ENCODE measurements around the gene PISD. TPM values are rescaled to one million over a fixed set of nuclear protein-coding genes. Genes with fewer than 3 reads are reported as not detected.
A peak's percentile ranks its signal among the peaks of the same experiment; 100 is the strongest.

Gene PISD
- total RNA-seq, 1 donor from 2014 or later = 49.0 TPM

DNA sequence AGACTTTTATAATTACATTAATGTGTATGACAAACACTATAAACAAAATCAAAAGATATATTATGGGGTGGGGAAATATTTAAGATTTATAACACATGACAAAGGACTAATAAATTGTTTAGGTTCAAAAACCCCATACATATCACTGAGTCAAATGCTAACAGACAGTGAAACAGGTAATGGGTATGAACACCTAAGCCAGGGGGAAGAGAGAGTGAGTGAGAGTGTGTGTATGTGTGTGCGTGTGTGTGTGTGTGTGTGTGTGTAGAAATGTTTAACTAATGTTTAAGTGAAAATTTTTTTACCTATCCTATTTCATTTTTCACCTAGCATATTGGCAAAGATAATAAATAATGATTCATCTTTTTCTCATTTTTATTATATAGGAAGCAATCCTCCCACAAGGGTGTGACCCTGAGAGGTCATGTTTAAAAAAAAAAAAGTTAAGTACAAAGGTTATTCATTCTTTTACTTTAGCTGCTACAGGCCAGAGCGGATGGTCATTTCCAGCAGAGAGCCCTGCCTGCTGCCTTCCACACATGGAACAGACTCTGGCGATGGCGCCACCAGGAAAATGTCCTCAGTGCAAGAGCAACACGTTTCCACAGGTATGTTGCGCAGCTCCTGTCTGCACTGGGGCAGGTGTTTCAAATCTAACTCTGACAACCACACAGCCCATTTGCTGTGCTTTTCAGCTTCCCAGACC, 72.9 kb downstream of the PISD start:
- intact Hi-C loops (cut with DNase I) = loop anchor here (2.0 kb wide), 1 partner anchor 16 kb away; no protein-coding TSS in a partner anchor
- DNase-seq (ENCODE audit: low spot score) (no peak), ATAC-seq (no peak)

- intact Hi-C loops (cut with DNase I) = no loop called here
- ATAC-seq = no peak
- DNase-seq (ENCODE audit: low spot score) = no peak
These were observed 75.7 kb downstream of the PISD start for GRCh38 chr22:31586137-31586920.

DNA sequence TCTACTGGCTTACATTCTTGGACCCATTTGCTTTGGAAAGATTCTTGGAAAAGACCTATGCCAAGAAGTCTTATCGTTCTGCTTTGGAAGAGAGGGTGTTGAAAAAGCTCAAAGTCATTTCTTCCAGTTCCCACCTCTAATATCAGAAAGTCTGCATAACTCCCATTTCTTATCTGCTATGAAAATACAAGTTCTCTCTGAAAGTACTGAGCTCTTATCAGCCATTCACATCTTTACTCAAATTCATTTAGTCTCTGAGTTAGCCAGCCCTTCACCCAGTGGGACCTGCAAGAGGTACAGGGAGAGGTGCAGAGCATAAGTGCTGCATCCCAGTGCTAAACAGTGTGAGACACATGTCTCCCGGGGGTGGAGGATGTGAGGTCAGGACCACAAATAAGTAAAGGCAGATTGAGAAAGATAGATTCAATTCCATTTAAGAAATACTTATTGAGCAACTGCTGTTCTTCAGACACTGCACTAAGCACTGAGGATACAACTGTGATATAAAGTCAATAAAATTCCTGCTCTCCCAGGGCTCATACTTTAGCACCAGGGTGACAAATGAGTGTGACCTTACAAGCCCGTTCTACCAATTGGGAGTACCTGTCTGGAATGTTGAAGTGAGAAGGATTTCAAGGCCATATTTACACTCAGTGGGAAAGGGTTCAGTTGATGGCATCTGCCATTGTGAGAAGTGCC, 76.7 kb downstream of the PISD start:
- intact Hi-C loops (cut with DNase I) = no loop called here
- DNase-seq (ENCODE audit: low spot score) = no peak
- no peak for ATAC-seq

DNA sequence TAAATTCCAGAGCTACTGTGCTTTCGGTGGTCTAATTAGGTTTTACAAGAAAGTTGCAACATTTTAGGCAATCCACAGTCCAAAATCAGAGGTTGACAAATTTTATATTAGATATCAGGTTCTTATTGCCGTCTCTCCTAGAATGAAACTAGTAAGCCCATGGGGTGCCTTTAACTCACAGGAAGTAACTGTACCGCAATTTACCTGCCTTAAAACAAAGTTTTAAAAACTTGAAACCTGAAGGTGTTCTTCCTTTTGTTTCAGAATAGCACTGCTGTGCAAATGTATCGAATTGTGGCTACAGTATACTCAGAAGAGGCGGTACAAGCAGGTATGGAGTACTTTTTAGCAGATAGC, 77.2 kb downstream of the PISD start:
- ATAC-seq (no peak), DNase-seq (ENCODE audit: low spot score) (no peak)
- intact Hi-C loops (cut with DNase I) = no loop called here

DNA sequence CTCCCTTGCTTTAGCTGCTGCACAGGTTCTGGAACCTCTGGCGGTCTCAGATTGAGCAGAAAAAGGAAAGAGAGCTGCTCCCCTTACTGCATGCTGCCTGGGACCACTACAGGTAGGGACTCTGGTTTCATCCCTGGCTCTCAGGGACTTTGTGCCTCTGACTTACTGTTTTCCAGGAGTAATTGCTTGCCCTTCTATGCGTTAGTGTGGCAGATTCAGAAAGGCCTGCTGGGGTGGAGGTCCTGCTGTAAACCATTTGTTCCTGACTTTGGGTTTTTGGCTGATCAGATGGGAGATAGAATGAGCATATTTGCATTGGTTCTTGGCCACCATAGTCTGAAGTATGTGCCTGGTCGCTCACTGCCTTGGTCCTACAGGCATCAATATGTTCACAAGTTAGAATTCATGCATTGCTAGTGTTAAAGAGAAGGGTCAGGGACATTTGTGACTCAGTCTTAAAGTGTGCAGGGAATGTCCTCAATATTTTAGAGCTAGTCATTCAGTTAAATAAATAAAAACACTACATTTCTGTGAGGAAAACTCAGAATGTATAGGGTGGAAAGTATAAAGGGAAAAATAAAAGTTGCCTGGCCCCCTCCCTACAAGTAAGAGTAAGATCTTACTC, 78.0 kb downstream of the PISD start:
- no peak for ATAC-seq
- DNase-seq (ENCODE audit: low spot score) = no peak
- intact Hi-C loops (cut with DNase I) = no loop called here

DNA sequence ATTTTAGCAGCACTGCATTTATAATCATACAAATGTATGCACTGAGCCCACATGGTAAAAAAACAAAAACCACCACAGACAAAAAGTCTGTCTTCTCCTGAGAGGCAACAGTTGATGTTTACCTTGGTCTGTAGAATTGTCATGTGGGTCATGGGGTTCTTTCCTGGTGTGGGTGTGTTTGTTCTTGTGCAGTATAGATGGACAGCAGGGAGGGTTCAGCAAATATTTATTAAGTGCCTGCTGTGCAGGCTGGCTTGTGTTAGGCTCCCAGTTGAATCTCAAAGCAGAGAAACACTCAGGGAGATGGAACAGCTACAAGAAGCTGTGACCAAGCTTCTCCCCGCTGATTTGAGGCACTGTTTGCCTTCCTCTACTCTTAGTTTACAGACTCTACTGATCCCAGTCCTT, 82.2 kb downstream of the PISD start:
- ATAC-seq (no peak), DNase-seq (ENCODE audit: low spot score) (no peak)
- intact Hi-C loops (cut with DNase I) = no loop called here

GRCh38 chr22:31578171-31578570, 83.8 kb downstream of the PISD start:
- no peak for DNase-seq (ENCODE audit: low spot score)
- no peak for ATAC-seq
- intact Hi-C loops (cut with DNase I) = no loop called here

- no peak for ATAC-seq
- no peak for DNase-seq (ENCODE audit: low spot score)
- intact Hi-C loops (cut with DNase I) = no loop called here
These were observed 84.3 kb downstream of the PISD start for GRCh38 chr22:31577711-31578110.

DNA sequence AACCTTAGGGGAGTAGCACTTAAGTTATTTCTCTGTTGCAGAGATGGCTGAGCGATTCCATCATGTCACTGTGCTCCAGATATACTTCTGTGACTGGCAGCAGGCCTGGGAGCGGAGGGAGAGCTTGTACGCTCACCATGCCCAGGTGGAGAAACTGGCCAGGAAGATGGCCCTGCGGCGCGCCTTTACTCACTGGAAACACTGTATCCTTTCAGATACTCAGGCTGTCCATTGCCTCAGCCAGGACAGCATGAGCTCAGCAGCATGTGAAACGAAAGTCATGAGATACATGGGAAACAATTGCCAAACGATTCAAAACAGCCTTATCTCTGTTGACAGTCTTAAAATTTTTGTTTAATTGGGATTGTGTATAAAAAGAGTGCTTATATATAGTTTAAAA, 86.8 kb downstream of the PISD start:
- DNase-seq (ENCODE audit: low spot score) (no peak), ATAC-seq (no peak)
- intact Hi-C loops (cut with DNase I) = no loop called here

GRCh38 chr22:31574055-31574670, 87.9 kb downstream of the PISD start:
- ATAC-seq (peak; percentile 32), DNase-seq (ENCODE audit: low spot score) (no peak)
- intact Hi-C loops (cut with DNase I) = no loop called here

DNA sequence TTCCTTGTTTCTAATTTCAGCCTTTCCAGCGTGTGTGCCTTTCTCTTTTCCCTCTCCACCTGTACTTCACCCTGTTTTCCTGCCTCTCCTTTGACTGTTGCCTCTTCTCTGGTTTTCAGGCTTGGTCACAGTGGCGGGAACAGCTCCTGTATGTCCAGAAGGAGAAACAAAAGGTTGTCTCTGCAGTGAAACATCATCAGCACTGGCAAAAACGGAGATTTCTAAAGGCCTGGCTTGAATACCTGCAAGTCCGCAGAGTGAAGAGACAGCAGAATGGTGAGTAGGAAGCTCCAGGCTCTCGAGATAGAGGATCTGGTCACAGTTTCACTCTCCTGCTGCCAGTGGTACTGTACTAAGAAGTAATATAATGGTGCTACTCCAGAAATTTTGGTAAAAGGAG, 89.1 kb downstream of the PISD start:
- ATAC-seq = no peak
- intact Hi-C loops (cut with DNase I) = no loop called here
- DNase-seq (ENCODE audit: low spot score) = no peak

DNA sequence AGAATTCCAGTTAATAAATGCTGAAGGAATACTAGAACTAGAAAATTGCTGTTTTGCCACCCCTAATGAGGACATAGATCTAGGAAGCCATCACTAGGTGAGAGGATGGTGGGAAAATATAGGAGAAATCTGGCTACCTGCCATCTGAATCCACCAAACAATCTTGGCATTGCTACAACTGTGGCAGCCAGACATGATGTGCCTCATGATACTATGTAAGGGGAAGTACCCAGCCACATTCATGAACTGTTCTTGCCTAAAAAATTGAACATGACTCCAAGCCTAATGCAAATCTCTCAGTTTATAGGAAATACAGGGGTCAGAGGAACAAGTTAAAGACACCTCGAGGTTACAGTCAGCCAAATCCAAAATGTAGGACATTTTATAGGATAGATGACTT, 92.9 kb downstream of the PISD start:
- DNase-seq (ENCODE audit: low spot score) (no peak), ATAC-seq (no peak)
- intact Hi-C loops (cut with DNase I) = no loop called here

Small RNA genes lying within 50 kb of the gene (microRNA-seq; reads per million reads assigned to microRNA genes)
- not detected for gene MIR7109

Other genes with a start within 250 kb of the PISD start
- gene EIF4ENIF1, start 172.4 kb downstream of the PISD start, total RNA-seq = 38.9 TPM
- gene SFI1, start 165.7 kb downstream of the PISD start, total RNA-seq = 49.8 TPM
- gene PRR14L, start 87.9 kb upstream of the PISD start, total RNA-seq = 53.1 TPM
- 43.1 TPM for gene DEPDC5, start 91.8 kb upstream of the PISD start, total RNA-seq

Measured in sciatic nerve (tissue), 2 donors.